Inflammatory macrophage (primary cell): ENCODE results near the gene VSIG2.

Experiments used
- DNase-seq, 2 donors: peaks; one replicate each; pipeline ENCODE4 v3.0.0-alpha.2; 2020 to 2022

The VSIG2 gene

DNA sequence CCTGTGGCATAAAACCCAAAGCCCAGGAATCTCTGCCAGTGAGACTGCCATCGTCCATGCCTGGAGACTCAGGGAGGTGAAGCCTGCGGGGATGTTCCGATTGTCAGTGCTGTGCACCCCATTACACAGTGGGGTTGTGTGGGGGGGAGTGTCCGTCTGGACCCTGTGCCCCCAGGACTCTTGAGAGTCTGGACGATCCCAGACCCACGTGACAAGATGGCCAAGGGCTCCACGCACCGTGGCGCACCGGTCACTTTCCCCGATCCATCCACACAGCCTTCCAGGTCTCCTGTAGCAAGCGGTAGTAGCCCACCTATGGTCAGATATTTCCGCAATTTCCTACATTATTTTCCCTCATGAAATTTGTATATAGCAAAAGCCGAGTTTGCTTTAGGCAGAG lies 33.3 kb downstream of the VSIG2 start:
- DNase-seq: no peak

DNA sequence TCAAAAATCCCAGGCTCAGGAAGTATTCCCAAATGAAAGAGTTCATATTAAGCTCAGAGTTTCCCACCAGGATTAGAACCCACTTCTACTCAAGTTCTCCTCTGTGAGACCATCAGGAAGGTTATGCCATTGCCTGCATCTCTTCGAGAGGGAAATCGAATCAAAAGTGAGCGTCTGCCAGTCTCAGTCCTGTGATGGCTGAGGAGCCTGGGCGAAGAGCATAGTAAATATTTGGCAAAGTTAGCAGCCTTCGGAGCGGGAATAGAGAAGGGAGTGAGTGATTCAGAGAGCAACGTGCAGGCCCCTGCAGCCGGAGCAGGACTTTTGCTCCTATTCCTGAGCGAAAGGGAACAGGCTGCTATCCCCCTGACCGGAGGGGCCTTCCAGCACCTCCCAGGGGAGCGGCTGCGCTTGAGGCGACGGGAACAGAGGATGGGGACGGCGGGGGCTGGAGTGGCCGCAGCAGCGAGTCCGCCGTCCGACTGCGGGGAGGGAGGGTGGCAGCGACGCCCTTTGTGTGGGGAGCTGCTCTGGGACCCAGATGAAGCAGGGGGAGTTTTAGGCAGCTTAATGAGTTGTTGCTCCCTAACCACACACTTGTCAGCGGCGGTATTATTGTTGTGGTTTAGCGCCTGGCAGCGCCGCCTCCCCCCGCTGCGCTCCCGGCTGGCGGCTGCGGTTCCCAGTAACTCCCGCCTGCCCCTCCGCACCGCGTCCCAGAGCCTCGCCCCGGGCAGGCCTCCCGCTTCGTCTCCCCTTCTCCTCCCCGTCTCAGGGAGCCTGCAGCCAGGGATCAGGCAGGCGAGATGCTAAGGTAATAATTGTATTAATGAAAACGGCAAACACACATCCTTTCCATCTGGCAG lies 34.0 kb downstream of the VSIG2 start:
- DNase-seq: no peak

GRCh38 chr11:124717421-124717785 lies 34.7 kb downstream of the VSIG2 start:
- DNase-seq: no peak

GRCh38 chr11:124716591-124716990 lies 35.5 kb downstream of the VSIG2 start:
- DNase-seq: no peak

GRCh38 chr11:124712392-124712791 lies 39.7 kb downstream of the VSIG2 start:
- no peak for DNase-seq

DNA sequence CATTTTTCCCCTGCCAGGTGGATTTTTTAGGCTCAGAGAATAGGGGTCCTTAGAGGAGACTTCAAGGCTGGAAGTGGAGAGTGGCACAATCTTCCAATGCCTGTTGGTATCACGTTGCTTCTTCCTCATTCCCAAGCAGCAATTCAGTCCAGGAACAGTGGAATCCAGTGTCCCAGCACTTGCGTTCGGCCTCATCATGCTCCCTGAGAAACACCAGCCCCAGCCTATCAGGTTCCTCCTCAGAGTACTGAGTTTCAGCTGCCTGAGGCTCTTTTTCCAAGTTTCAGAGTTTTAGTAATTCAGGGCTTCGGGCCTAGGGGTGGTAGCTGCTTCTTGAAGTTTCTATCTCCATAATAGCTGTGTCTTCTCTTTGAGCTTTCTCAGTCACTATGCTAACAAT lies 44.2 kb downstream of the VSIG2 start:
- no peak for DNase-seq

GRCh38 chr11:124700028-124700427 lies 52.0 kb downstream of the VSIG2 start:
- no peak for DNase-seq

DNA sequence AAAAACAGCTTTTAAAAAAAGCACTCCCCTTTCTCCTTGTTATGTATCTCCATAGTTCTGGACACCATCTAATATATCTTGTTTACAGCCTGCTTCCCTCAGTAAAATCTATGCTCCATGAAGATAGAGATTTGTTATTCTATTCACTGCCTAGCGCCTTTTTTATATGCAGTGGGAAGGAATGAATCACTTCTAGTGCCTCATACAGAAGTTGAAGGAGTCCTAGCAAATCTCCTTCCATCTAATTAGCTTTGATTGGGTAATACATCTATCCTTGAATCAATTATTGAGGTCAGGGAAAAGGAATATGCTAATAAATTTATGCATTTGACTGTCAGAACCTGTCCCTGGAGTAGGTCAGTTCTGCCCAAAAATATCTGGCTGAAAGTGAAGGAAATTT lies 52.5 kb downstream of the VSIG2 start:
- DNase-seq: no peak
